ENCODE results near the gene NFIC. TPM values are rescaled to one million over a fixed set of nuclear protein-coding genes. Genes with fewer than 3 reads are reported as not detected.

The NFIC gene
- total and polyA plus RNA-seq, 10 of the 15 experiments (the other 5 are each of a cell fraction or from before 2014, with no cell fraction given): 0.71 to 53.5 (median 10.2) TPM

DNA sequence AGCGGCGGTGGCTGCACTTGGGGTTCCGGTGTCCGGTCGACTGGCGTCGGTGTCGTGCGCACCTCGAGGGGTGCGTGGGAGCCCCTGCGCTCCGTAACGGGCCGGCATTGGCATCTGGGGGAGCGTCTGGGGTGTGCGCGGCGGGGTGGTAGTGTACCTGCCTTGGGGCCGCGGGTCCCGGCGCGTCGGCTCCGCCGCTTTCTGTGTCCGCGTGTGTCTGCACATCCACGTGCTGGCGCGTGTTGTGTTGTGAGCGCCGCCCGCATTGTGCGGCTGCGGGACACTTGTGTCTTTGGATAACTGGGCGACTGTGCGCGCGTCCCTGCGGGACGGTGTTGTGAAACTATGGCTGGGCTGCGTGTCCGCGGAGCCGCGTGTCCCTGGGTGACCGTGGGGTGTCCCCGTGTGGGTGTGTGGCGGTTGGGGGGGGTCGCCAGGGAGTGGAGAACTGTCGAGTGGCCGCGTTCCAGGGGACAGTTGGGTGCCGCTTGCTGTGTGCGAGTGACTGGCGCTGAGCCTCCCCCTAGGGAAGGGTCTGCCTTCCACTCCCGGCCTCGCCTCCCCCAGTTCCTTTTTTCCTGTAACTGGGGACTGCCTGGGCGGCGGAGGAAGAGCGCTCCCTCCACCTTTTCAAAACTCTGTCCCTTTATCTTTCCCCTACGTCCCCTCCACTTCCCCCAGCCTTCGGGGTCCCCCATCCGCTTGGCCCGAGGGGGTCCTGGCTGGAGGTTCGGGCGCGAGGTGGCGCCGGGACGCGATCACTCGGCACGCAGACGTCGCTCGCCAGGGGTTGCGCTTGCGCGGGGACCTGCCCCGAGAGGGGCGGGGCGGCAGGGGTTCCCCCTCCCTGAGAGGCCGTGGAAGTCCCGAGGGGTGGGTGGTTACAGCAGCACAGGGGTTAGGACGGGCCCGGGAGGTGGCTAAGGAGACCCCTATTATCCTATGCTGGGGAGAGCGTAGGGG is 5.7 kb upstream of the NFIC start (continued):
- TF ChIP-seq, protein P1, sequence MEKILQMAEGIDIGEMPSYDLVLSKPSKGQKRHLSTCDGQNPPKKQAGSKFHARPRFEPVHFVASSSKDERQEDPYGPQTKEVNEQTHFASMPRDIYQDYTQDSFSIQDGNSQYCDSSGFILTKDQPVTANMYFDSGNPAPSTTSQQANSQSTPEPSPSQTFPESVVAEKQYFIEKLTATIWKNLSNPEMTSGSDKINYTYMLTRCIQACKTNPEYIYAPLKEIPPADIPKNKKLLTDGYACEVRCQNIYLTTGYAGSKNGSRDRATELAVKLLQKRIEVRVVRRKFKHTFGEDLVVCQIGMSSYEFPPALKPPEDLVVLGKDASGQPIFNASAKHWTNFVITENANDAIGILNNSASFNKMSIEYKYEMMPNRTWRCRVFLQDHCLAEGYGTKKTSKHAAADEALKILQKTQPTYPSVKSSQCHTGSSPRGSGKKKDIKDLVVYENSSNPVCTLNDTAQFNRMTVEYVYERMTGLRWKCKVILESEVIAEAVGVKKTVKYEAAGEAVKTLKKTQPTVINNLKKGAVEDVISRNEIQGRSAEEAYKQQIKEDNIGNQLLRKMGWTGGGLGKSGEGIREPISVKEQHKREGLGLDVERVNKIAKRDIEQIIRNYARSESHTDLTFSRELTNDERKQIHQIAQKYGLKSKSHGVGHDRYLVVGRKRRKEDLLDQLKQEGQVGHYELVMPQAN (conservative IDR thresholded peaks at IDR 0.05): peak; percentile 12
- TF ChIP-seq NBN (IDR thresholded peaks at IDR 0.05): peak; percentile 75
- peak; percentile 35; the same call in 1 of the 2 replicates for TF ChIP-seq MTA2 (IDR thresholded peaks at IDR 0.05; ENCODE audit: low read depth)
- TF ChIP-seq GATAD2B (conservative IDR thresholded peaks at IDR 0.05; ENCODE audit: low read depth): peak; percentile 71
- TF ChIP-seq, protein P2, sequence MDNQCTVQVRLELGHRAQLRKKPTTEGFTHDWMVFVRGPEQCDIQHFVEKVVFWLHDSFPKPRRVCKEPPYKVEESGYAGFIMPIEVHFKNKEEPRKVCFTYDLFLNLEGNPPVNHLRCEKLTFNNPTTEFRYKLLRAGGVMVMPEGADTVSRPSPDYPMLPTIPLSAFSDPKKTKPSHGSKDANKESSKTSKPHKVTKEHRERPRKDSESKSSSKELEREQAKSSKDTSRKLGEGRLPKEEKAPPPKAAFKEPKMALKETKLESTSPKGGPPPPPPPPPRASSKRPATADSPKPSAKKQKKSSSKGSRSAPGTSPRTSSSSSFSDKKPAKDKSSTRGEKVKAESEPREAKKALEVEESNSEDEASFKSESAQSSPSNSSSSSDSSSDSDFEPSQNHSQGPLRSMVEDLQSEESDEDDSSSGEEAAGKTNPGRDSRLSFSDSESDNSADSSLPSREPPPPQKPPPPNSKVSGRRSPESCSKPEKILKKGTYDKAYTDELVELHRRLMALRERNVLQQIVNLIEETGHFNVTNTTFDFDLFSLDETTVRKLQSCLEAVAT (IDR thresholded peaks at IDR 0.05): peak; percentile 74
- peak; percentile 94 for TF ChIP-seq BACH1 (IDR thresholded peaks at IDR 0.05; ENCODE audit: borderline replicate concordance)
- TF ChIP-seq TAF1 (IDR thresholded peaks at IDR 0.05; ENCODE audit: borderline replicate concordance, low read depth, low read length): no peak
- TF ChIP-seq, protein P3, sequence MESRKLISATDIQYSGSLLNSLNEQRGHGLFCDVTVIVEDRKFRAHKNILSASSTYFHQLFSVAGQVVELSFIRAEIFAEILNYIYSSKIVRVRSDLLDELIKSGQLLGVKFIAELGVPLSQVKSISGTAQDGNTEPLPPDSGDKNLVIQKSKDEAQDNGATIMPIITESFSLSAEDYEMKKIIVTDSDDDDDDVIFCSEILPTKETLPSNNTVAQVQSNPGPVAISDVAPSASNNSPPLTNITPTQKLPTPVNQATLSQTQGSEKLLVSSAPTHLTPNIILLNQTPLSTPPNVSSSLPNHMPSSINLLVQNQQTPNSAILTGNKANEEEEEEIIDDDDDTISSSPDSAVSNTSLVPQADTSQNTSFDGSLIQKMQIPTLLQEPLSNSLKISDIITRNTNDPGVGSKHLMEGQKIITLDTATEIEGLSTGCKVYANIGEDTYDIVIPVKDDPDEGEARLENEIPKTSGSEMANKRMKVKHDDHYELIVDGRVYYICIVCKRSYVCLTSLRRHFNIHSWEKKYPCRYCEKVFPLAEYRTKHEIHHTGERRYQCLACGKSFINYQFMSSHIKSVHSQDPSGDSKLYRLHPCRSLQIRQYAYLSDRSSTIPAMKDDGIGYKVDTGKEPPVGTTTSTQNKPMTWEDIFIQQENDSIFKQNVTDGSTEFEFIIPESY (IDR thresholded peaks at IDR 0.05): no peak
- TF ChIP-seq SMAD5 (IDR thresholded peaks at IDR 0.05; ENCODE audit: low read depth): no peak
- TF ChIP-seq LARP7 (IDR thresholded peaks at IDR 0.05): peak; percentile 26; the same call in 1 of the 2 replicates
- peak; percentile 85 for TF ChIP-seq MYC (IDR thresholded peaks at IDR 0.05; ENCODE audit: insufficient read depth, insufficient read length, insufficient replicate concordance, low read length, severe bottlenecking)
- 0 out of 2 replicates have a peak, but pooled peaks have one; percentile 16 for TF ChIP-seq POLR2AphosphoS2 (IDR thresholded peaks at IDR 0.05; ENCODE audit: low read depth, low read length)
- TF ChIP-seq, protein P4, sequence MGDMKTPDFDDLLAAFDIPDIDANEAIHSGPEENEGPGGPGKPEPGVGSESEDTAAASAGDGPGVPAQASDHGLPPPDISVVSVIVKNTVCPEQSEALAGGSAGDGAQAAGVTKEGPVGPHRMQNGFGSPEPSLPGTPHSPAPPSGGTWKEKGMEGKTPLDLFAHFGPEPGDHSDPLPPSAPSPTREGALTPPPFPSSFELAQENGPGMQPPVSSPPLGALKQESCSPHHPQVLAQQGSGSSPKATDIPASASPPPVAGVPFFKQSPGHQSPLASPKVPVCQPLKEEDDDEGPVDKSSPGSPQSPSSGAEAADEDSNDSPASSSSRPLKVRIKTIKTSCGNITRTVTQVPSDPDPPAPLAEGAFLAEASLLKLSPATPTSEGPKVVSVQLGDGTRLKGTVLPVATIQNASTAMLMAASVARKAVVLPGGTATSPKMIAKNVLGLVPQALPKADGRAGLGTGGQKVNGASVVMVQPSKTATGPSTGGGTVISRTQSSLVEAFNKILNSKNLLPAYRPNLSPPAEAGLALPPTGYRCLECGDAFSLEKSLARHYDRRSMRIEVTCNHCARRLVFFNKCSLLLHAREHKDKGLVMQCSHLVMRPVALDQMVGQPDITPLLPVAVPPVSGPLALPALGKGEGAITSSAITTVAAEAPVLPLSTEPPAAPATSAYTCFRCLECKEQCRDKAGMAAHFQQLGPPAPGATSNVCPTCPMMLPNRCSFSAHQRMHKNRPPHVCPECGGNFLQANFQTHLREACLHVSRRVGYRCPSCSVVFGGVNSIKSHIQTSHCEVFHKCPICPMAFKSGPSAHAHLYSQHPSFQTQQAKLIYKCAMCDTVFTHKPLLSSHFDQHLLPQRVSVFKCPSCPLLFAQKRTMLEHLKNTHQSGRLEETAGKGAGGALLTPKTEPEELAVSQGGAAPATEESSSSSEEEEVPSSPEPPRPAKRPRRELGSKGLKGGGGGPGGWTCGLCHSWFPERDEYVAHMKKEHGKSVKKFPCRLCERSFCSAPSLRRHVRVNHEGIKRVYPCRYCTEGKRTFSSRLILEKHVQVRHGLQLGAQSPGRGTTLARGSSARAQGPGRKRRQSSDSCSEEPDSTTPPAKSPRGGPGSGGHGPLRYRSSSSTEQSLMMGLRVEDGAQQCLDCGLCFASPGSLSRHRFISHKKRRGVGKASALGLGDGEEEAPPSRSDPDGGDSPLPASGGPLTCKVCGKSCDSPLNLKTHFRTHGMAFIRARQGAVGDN (IDR thresholded peaks at IDR 0.05): peak; percentile 48; the same call in 1 of the 2 replicates
- peak; percentile 32 to 79; a peak in 3 of 4 replicates for TF ChIP-seq BHLHE40 (IDR thresholded peaks at IDR 0.05; ENCODE audit: borderline replicate concordance in 1 of 2, low read depth in 2 of 2, low read length in 1 of 2)
- peak; percentile 60; the same call in 1 of the 2 replicates for TF ChIP-seq SPI1 (IDR thresholded peaks at IDR 0.05; ENCODE audit: borderline replicate concordance, insufficient read depth, low read depth, low read length)
- TF ChIP-seq MTA3 (IDR thresholded peaks at IDR 0.05; ENCODE audit: borderline replicate concordance, low read length): no peak
- no peak for TF ChIP-seq NFIC (IDR thresholded peaks at IDR 0.05; ENCODE audit: low read depth, low read length)
- peak; percentile 70 for TF ChIP-seq IKZF1 (conservative IDR thresholded peaks at IDR 0.05)
- peak; percentile 63 for TF ChIP-seq NR2F1 (conservative IDR thresholded peaks at IDR 0.05)
